Fibroblast of lung (primary cell): Measurements from ENCODE around the gene VWA8. TPM values are rescaled to one million over a fixed set of nuclear protein-coding genes. Genes with fewer than 3 reads are reported as not detected.
"Not testable (repeated sequence)": the region's sequence is repeated elsewhere in the genome, so short reads cannot be mapped to it uniquely, and the experiment has no call there.

ENCODE experiments used
- DNase-seq, 2 donors: peaks; one replicate each; pipeline versions ENCODE4 v3.0.0 to v3.0.0-alpha.2; 2010; ENCODE audit warnings: low read depth in 2 of 2
- H2AFZ ChIP-seq: 2 replicates; pipeline ENCODE4 v1.5.1; 2012; ENCODE audit warnings: low read length, control low read depth, inconsistent platforms
- H3K27ac ChIP-seq: 2 replicates; pipeline ENCODE4 v1.5.1; 2011; ENCODE audit warnings: low read length, control low read depth; ENCODE audit not compliant: insufficient read depth
- H3K27me3 ChIP-seq: 2 replicates; pipeline ENCODE4 v1.5.1; 2011; ENCODE audit warnings: mild to moderate bottlenecking, low read length; ENCODE audit not compliant: control insufficient read depth, insufficient read depth
- H3K36me3 ChIP-seq: 2 replicates; pipeline ENCODE4 v1.5.1; 2011; ENCODE audit warnings: low read length; ENCODE audit not compliant: control insufficient read depth, insufficient read depth
- H3K4me1 ChIP-seq: 2 replicates; pipeline ENCODE4 v1.5.1; 2011; ENCODE audit warnings: low read length; ENCODE audit not compliant: control insufficient read depth, insufficient read depth; ENCODE audit errors: extremely low read depth
- H3K4me2 ChIP-seq: 2 replicates; pipeline ENCODE4 v1.5.1; 2011; ENCODE audit warnings: low read length, control low read depth; ENCODE audit not compliant: insufficient read depth; ENCODE audit errors: extremely low read depth
- H3K4me3 ChIP-seq, 4 experiments: fragments of 200-600 bp in 1 of 4; sonication (generic) in 1 of 4; replicated peaks in 1 of 4; 2 replicates each; pipeline ENCODE4 v1.5.1; 2011 to 2016; ENCODE audit warnings: low read length in 4 of 4, low read depth in 3 of 4, mild to moderate bottlenecking in 3 of 4, control low read depth in 2 of 4, inconsistent platforms in 1 of 4, mixed read lengths in 1 of 4; ENCODE audit not compliant: insufficient read depth in 1 of 4; ENCODE audit errors: control extremely low read depth in 1 of 4
- H3K79me2 ChIP-seq: 2 replicates; pipeline ENCODE4 v1.5.1; 2012; ENCODE audit warnings: mild to moderate bottlenecking, low read length, inconsistent platforms; ENCODE audit not compliant: control insufficient read depth, insufficient read depth
- H3K9ac ChIP-seq: 2 replicates; pipeline ENCODE4 v1.5.1; 2011; ENCODE audit warnings: mild to moderate bottlenecking, low read length, control low read depth; ENCODE audit not compliant: insufficient read depth
- H3K9me3 ChIP-seq: 2 replicates; pipeline ENCODE4 v1.5.1; 2012; ENCODE audit warnings: low read depth, low read length; ENCODE audit not compliant: control insufficient read depth, insufficient read depth
- H4K20me1 ChIP-seq: 2 replicates; pipeline ENCODE4 v1.5.1; 2011; ENCODE audit warnings: low read length; ENCODE audit not compliant: control insufficient read depth, insufficient read depth; ENCODE audit errors: extremely low read depth
- EZH2 ChIP-seq: IDR thresholded peaks from 2 replicates; pipeline ENCODE4 v1.5.1; 2012; ENCODE audit warnings: low read length, control low read depth, mild to moderate bottlenecking; ENCODE audit errors: missing control alignments
- polyA plus RNA-seq, 2 donors: library from polyadenylated mRNA; depleted of rRNA in 1 of 2; stranded (reverse) in 1 of 2; unstranded in 1 of 2; fragments of >200 nt; gene quantifications; 2 replicates each; pipeline ENCODE4 v1.2.1, GENCODE V29; 2011 to 2012; ENCODE audit warnings: missing spikeins in 1 of 2
- total RNA-seq: library from RNA; depleted of rRNA; stranded (reverse); fragments of >200 nt; gene quantifications from 2 replicates; pipeline ENCODE4 v1.2.1, GENCODE V29; 2014
- TF ChIP-seq, protein P1 (sequence below), 2 donors: IDR thresholded peaks in 1 of 2; conservative IDR thresholded peaks in 1 of 2; 1 replicate in 1 of 2; 2 replicates in 1 of 2; pipeline ENCODE4 v1.5.1; 2011 to 2012; ENCODE audit warnings: low read length in 2 of 2, control low read depth in 1 of 2, inconsistent platforms in 1 of 2, low read depth in 1 of 2, mild to moderate bottlenecking in 1 of 2

The VWA8 gene
- total and polyA plus RNA-seq, 2 donors (not counting 1 experiment from before 2014, with no cell fraction given): 12.6 to 29.9 TPM

DNA sequence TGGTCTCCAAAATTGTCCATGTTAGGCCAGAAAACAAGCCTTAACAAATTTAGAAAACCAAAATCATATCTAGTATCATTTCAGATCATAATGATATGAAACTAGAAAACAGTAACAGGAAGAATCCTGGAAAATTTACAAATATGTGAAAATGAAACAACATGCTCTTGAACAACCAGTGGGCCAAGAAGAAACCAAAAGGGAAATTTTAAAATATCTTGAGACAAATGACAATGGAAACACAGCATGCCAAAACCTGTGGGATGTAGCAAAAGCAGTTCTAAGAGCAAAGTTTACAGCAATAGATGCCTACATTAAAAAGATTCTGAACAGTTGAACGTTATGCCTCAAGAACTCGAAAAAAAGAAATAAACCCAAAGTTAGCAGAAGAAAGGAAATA lies 32.6 kb downstream of the VWA8 start:
- TF ChIP-seq EZH2: no peak
- TF ChIP-seq, protein P1, sequence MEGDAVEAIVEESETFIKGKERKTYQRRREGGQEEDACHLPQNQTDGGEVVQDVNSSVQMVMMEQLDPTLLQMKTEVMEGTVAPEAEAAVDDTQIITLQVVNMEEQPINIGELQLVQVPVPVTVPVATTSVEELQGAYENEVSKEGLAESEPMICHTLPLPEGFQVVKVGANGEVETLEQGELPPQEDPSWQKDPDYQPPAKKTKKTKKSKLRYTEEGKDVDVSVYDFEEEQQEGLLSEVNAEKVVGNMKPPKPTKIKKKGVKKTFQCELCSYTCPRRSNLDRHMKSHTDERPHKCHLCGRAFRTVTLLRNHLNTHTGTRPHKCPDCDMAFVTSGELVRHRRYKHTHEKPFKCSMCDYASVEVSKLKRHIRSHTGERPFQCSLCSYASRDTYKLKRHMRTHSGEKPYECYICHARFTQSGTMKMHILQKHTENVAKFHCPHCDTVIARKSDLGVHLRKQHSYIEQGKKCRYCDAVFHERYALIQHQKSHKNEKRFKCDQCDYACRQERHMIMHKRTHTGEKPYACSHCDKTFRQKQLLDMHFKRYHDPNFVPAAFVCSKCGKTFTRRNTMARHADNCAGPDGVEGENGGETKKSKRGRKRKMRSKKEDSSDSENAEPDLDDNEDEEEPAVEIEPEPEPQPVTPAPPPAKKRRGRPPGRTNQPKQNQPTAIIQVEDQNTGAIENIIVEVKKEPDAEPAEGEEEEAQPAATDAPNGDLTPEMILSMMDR (conservative IDR thresholded peaks at IDR 0.05 in 1 of 2, IDR thresholded peaks at IDR 0.05 in 1 of 2; ENCODE audit: low read depth in 1 of 2, low read length in 2 of 2): no peak

DNA sequence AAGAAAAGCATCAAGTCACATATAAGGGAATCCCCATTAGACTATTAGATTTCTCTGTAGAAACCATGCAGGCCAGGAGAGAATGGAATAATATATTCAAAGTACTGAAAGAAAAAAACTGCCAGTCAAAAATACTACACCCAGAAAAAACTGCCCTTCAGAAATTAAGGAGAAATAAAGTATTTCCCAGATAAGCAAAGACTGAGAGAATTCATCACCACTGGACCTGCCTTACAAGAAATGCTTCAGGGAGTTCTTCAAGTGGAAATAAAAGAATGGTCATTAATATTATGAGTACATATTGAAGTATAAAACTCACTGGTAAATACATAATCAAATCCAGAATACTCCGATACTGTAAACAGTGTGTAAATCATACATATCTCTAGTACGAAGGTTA lies 35.9 kb downstream of the VWA8 start:
- H3K9me3 ChIP-seq: no peaks in the 10 kb centered on the region
- H3K4me3 ChIP-seq: no peak overlapping the region
- H3K9ac ChIP-seq: no peak overlapping the region
- H4K20me1 ChIP-seq: no peaks in the 10 kb centered on the region
- no peak overlapping the region for H2AFZ ChIP-seq
- H3K79me2 ChIP-seq: peaks cover 2% of the 10 kb centered on the region
- no peak overlapping the region for H3K4me2 ChIP-seq
- no peaks in the 10 kb centered on the region for H3K27me3 ChIP-seq
- H3K4me1 ChIP-seq: no peaks in the 10 kb centered on the region
- DNase-seq: no peak
- H3K27ac ChIP-seq: no peak overlapping the region
- H3K36me3 ChIP-seq: no peaks in the 10 kb centered on the region
- TF ChIP-seq, protein P1 (conservative IDR thresholded peaks at IDR 0.05 in 1 of 2, IDR thresholded peaks at IDR 0.05 in 1 of 2; ENCODE audit: low read depth in 1 of 2, low read length in 2 of 2): no peak
- TF ChIP-seq EZH2: no peak

More for the DNA sequence above, 32.6 kb downstream of the VWA8 start:
- Histone ChIP-seq H3K4me1 (no peaks in the 10 kb centered on the region), H3K79me2 (peaks cover 1% of the 10 kb centered on the region), H3K27me3 (no peaks in the 10 kb centered on the region), H3K9me3 (no peaks in the 10 kb centered on the region), H2AFZ (peak overlapping the region; percentile 11), H4K20me1 (no peaks in the 10 kb centered on the region), H3K4me2 (peak overlapping the region; percentile 67), H3K36me3 (no peaks in the 10 kb centered on the region), H3K4me3 (peak overlapping the region in 3 of 4 experiments; percentile 12 to 39 (median 37)), H3K9ac (peak overlapping the region; percentile 3), H3K27ac (peak overlapping the region; percentile 59)
- DNase-seq: no peak

DNA sequence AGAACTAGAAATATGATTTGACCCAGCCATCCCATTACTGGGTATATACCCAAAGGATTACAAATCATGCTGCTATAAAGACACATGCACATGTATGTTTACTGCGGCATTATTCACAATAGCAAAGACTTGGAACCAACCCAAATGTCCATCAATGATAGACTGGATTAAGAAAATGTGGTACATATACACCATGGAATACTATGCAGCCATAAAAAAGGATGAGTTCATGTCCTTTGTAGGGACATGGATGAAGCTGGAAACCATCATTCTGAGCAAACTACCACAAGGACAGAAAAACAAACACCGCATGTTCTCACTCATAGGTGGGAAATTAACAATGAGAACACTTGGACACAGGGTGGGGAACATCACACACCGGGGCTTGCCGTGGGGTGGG lies 38.0 kb downstream of the VWA8 start:
- not testable (repeated sequence) for H3K27ac ChIP-seq, H3K9ac ChIP-seq, H3K36me3 ChIP-seq, H3K27me3 ChIP-seq, H4K20me1 ChIP-seq, H3K79me2 ChIP-seq, H3K4me1 ChIP-seq, H3K4me3 ChIP-seq, H3K4me2 ChIP-seq, H2AFZ ChIP-seq, DNase-seq, H3K9me3 ChIP-seq
